ENCODE data around the gene SLC22A16.

- TF ChIP-seq CTCF (IDR thresholded peaks at IDR 0.05 in 2 of 3, conservative IDR thresholded peaks at IDR 0.05 in 1 of 3; ENCODE audit: control insufficient read depth in 2 of 3, extremely low read depth in 1 of 3, insufficient read depth in 1 of 3, low read depth in 3 of 3, low read length in 3 of 3), result no peak
- no peak for TF ChIP-seq RBBP5 (conservative IDR thresholded peaks at IDR 0.05)
- TF ChIP-seq CBX5 (IDR thresholded peaks at IDR 0.05; ENCODE audit: low read depth), result no peak
- TF ChIP-seq YY1 (IDR thresholded peaks at IDR 0.05; ENCODE audit: low read depth, low read length), result no peak
- TF ChIP-seq RFX5 (IDR thresholded peaks at IDR 0.05; ENCODE audit: low read depth, low read length), result no peak
- no peak for TF ChIP-seq IKZF1 (conservative IDR thresholded peaks at IDR 0.05)
- no peak for TF ChIP-seq SMAD1 (IDR thresholded peaks at IDR 0.05; ENCODE audit: low read depth, partially characterized antibody)
- no peak for TF ChIP-seq NFXL1 (IDR thresholded peaks at IDR 0.05; ENCODE audit: borderline replicate concordance)
- no peak for TF ChIP-seq POLR2A (IDR thresholded peaks at IDR 0.05; ENCODE audit: low read depth, low read length)
- TF ChIP-seq ETV6 (conservative IDR thresholded peaks at IDR 0.05 in 1 of 2, IDR thresholded peaks at IDR 0.05 in 1 of 2; ENCODE audit: borderline replicate concordance in 1 of 2, low read depth in 1 of 2), result no peak
Observed at GRCh38 chr6:110520992-110521543, 44.7 kb upstream of the SLC22A16 start.

All from GM12878 (cell line).